ENCODE results near the gene CHURC1. TPM values are rescaled to one million over a fixed set of nuclear protein-coding genes. Genes with fewer than 3 reads are reported as not detected.

The CHURC1 gene
- total RNA-seq, 2 experiments from 2014 or later, result 67.6 to 89.7 TPM

GRCh38 chr14:64937171-64937820 is 23.0 kb downstream of the CHURC1 start:
- Mint-ChIP-seq H3K9me3 (no peaks in the 10 kb centered on the region), H3K4me3 (no peak overlapping the region), H3K4me1 (peaks cover 24% of the 10 kb centered on the region), H3K36me3 (peaks cover 40% of the 10 kb centered on the region), H3K27ac (no peak overlapping the region), H3K27me3 (no peaks in the 10 kb centered on the region)
- ATAC-seq (ENCODE audit: low read depth) (no peak), DNase-seq (no peak)
- POLR2A ChIA-PET, result interaction anchor here (0.7 kb wide), 1 partner anchor 22 kb away, joined by 3 read pairs; no protein-coding TSS in a partner anchor

DNA sequence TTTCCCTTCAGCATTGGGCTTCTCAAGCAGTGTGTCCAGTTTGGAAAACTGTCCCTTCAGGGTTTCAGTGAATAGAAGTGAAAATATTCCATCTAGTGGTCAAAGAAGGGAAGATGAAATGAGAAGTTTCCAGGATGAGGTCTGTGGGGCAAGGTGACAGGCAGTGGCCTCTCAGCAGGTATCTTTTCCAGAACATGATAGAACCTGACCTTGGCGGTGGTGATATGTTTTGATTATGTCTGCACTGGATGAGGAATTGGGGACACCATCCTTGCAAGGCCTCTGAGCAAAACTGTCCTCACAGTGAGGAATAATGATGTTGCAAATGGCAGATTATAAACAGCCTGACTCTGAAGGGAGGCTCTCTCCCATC is 23.6 kb downstream of the CHURC1 start:
- Mint-ChIP-seq H3K4me3 (no peak overlapping the region), H3K27me3 (no peaks in the 10 kb centered on the region), H3K4me1 (peaks cover 27% of the 10 kb centered on the region), H3K27ac (peak overlapping the region; percentile 17), H3K9me3 (no peaks in the 10 kb centered on the region), H3K36me3 (peaks cover 36% of the 10 kb centered on the region)
- POLR2A ChIA-PET, result no interaction called here
- ATAC-seq (ENCODE audit: low read depth), result no peak
- DNase-seq, result no peak

DNA sequence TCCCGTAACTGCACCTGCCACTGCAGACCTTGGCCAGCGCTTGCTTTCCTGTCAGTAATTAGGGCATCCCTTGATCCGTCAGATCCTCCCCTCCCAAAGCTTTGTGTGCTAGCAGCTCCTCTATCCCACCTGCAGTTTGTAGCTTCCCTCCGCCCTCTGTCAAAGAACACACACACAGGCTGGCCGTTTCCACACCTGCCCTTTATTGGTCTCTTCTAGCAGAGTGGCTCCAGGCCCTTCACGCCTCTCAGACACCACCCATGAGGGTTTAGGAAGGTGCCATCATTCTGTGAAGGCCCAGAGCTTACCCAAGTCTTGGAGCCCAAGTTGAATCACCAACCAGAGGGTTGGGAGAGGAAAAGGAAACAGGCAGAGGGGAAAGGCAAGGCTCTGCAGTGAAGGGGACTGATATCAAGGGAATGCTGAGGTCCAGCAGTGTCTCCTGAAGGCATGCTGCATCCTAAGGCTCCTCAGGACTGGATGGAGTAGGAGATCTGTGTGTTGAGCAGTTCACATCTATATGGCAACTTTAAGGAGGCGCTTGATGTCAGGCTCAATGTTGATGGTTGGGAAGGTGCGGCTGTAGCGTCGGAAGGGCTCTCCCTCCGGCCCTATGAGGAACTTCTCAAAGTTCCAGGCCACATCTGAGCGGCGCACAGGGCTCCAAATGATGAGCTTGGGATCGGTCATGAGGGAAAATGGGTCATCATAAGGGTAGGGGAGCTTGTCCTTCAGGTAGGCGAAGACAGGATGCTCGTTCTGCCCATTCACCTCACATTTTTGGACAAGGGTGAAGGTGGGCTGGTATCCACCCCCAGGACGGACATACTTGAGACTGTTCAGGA is 24.9 kb downstream of the CHURC1 start:
- no peak for DNase-seq
- H3K4me3 Mint-ChIP-seq, result no peak overlapping the region
- no peak for ATAC-seq (ENCODE audit: low read depth)
- peaks cover 40% of the 10 kb centered on the region for H3K4me1 Mint-ChIP-seq
- no peaks in the 10 kb centered on the region for H3K9me3 Mint-ChIP-seq
- H3K36me3 Mint-ChIP-seq, result peaks cover 34% of the 10 kb centered on the region
- POLR2A ChIA-PET, result interaction anchor here (0.9 to 1.2 kb wide), 2 partner anchors 11 to 25 kb away, joined by 4 to 5 read pairs; partner anchors contain the start of gene CHURC1
- H3K27ac Mint-ChIP-seq, result peak overlapping the region; percentile 1
- no peaks in the 10 kb centered on the region for H3K27me3 Mint-ChIP-seq

DNA sequence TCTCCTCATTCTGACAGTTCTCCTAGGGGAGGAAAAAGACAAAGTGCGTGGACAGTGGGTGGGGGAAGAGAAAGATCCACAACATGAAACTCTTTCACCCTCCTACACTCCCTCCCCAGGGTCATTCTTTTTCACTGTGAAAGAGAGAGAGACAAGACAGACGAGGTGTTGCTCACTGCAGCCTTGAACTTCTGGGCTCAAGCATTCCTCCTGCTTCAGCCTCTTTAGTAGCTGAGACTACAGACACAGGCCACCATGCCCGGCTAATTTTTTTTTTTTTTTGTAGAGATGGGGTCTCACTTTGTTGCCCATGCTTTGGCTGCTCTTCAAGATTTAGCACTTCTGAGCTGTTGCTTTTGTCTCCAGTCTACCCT is 25.5 kb downstream of the CHURC1 start:
- H3K27ac Mint-ChIP-seq, result no peak overlapping the region
- peaks cover 41% of the 10 kb centered on the region for H3K4me1 Mint-ChIP-seq
- peaks cover 32% of the 10 kb centered on the region for H3K36me3 Mint-ChIP-seq
- H3K9me3 Mint-ChIP-seq, result no peaks in the 10 kb centered on the region
- POLR2A ChIA-PET, result no interaction called here
- ATAC-seq (ENCODE audit: low read depth), result no peak
- H3K27me3 Mint-ChIP-seq, result no peaks in the 10 kb centered on the region
- DNase-seq, result no peak
- H3K4me3 Mint-ChIP-seq, result no peak overlapping the region

DNA sequence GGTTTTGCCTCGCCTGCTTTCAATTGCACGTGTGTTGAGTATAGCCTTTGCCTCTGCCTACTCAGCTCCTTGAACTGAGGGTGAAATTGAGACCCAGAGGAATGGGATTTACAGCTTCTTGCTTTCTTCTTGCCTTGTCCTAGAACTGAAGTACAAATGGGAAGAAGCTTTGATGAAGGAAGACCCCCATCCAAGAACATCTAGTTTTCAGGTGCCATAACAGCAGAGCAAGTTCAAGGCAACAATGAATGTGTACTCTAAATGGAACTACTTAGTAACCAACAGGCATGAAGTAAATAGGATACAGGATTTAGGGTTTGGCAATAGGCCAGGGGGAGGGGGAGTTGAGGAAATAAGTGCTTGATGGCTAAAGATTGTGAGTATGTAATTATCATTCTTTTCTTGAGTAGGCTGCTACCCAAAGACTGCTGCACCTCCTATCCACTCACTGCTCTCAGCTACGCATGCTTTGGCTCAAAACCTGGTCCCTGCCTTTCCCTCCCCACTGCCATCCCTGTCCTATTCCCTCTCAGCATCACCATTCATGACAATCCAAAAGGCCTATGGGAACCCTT is 26.2 kb downstream of the CHURC1 start:
- Mint-ChIP-seq H3K9me3 (no peaks in the 10 kb centered on the region), H3K4me3 (no peak overlapping the region), H3K36me3 (peaks cover 32% of the 10 kb centered on the region), H3K4me1 (peaks cover 38% of the 10 kb centered on the region), H3K27me3 (no peaks in the 10 kb centered on the region), H3K27ac (peak overlapping the region; percentile 52)
- ATAC-seq (ENCODE audit: low read depth) (no peak), DNase-seq (no peak)
- POLR2A ChIA-PET, result no interaction called here

- POLR2A ChIA-PET, result interaction anchor here (0.7 kb wide), 1 partner anchor 15 kb away, joined by 3 read pairs; no protein-coding TSS in a partner anchor
- H3K4me1 Mint-ChIP-seq, result peaks cover 39% of the 10 kb centered on the region
- DNase-seq, result no peak
- H3K4me3 Mint-ChIP-seq, result no peak within 1 kb of the TSS
- peak within 1 kb of the TSS; percentile 50 for H3K27ac Mint-ChIP-seq
- H3K27me3 Mint-ChIP-seq, result no peaks in the 10 kb centered on the region
- H3K36me3 Mint-ChIP-seq, result peaks cover 34% of the 10 kb centered on the region
- no peak for ATAC-seq (ENCODE audit: low read depth)
- H3K9me3 Mint-ChIP-seq, result no peaks in the 10 kb centered on the region
These were observed 28.4 kb downstream of the CHURC1 start, which contains the start of gene GPX2 for GRCh38 chr14:64942531-64943111. TSS of gene GPX2 (minus strand) at chr14:64942745. CDS start at chr14:64942726, 19 bp downstream.

GRCh38 chr14:64943556-64943955 is 29.3 kb downstream of the CHURC1 start:
- peaks cover 30% of the 10 kb centered on the region for H3K36me3 Mint-ChIP-seq

GRCh38 chr14:64944041-64944440 is 29.8 kb downstream of the CHURC1 start:
- ATAC-seq (ENCODE audit: low read depth) (no peak), DNase-seq (no peak)
- peaks cover 34% of the 10 kb centered on the region for H3K4me1 Mint-ChIP-seq
- peaks cover 25% of the 10 kb centered on the region for H3K36me3 Mint-ChIP-seq
- no peak overlapping the region for H3K4me3 Mint-ChIP-seq
- no peak overlapping the region for H3K27ac Mint-ChIP-seq
- POLR2A ChIA-PET, result interaction anchor here (1.4 kb wide), 1 partner anchor 27 kb away, joined by 3 read pairs; no protein-coding TSS in a partner anchor
- no peaks in the 10 kb centered on the region for H3K9me3 Mint-ChIP-seq
- no peaks in the 10 kb centered on the region for H3K27me3 Mint-ChIP-seq

More at GRCh38 chr14:64943556-64943955, 29.3 kb downstream of the CHURC1 start:
- ATAC-seq (ENCODE audit: low read depth), result no peak
- no peak for DNase-seq
- H3K27me3 Mint-ChIP-seq, result no peaks in the 10 kb centered on the region
- H3K27ac Mint-ChIP-seq, result peak overlapping the region; percentile 50
- H3K9me3 Mint-ChIP-seq, result no peaks in the 10 kb centered on the region
- POLR2A ChIA-PET, result interaction anchor here (1.4 kb wide), 1 partner anchor 27 kb away, joined by 3 read pairs; no protein-coding TSS in a partner anchor
- no peak overlapping the region for H3K4me3 Mint-ChIP-seq
- peaks cover 34% of the 10 kb centered on the region for H3K4me1 Mint-ChIP-seq

DNA sequence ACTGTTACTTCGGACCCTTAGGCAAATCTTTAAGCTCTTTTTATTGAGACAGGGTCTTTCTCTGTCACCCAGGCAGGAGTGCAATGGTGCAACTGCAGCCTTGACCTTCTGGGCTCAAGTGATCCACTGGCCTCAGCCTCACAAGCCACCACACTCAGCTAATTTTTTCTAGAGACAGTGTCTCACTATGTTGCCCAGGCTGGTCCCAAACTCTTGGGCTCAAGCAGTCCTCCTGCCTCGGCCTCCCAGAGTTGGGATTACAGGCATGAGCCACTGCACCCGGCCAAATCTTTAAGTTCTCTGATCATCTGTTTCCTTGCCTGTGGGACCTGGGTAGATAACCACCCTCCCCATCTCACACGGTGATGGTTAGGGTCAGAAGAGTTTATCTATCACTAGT is 30.6 kb downstream of the CHURC1 start:
- Mint-ChIP-seq H3K27me3 (no peaks in the 10 kb centered on the region), H3K4me3 (no peak overlapping the region), H3K27ac (no peak overlapping the region), H3K4me1 (peaks cover 33% of the 10 kb centered on the region), H3K36me3 (peaks cover 27% of the 10 kb centered on the region), H3K9me3 (no peaks in the 10 kb centered on the region)
- POLR2A ChIA-PET, result no interaction called here
- ATAC-seq (ENCODE audit: low read depth), result no peak
- no peak for DNase-seq

- H3K27me3 Mint-ChIP-seq, result no peaks in the 10 kb centered on the region
- ATAC-seq (ENCODE audit: low read depth) (no peak), DNase-seq (no peak)
- no peak overlapping the region for H3K27ac Mint-ChIP-seq
- H3K4me1 Mint-ChIP-seq, result peaks cover 31% of the 10 kb centered on the region
- POLR2A ChIA-PET, result no interaction called here
- H3K9me3 Mint-ChIP-seq, result no peaks in the 10 kb centered on the region
- peaks cover 24% of the 10 kb centered on the region for H3K36me3 Mint-ChIP-seq
- H3K4me3 Mint-ChIP-seq, result no peak overlapping the region
These were observed 31.4 kb downstream of the CHURC1 start for GRCh38 chr14:64945431-64946178.

DNA sequence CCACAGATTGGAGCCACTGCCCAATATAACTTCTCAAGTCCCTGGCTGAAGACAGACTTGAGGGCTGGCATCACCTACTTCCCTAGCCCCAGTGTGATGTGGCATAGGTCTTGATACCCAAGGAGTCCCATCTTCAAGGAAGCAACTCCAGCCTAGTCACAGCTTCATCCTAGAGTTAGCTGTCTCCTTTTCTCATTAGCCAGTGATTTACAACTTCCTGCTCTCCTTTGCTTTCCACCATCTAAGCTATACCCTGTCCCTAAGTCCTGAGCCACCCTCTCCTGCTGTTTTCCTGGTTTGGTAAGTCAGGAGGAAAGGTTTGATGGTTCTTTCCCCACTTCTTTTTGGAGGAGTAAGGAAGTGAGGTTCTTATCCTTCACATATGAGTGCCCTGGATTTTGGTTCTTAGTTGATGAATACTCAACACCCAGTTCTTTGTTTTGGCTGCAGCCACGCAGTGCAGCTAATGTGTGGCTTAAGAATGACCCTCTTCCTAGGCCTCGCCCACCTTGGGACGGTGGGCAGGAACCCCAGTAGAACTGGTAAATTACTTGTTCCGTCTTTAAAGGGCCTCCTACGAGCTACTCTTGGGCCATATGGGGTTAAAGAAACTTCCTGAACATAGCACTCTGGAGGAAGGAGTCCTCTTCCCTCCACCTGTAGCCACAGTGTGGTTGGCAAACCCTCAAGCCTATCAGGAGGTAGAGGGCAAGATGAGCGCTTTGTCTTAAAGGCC is 32.2 kb downstream of the CHURC1 start:
- H3K9me3 Mint-ChIP-seq, result no peaks in the 10 kb centered on the region
- DNase-seq (no peak), ATAC-seq (ENCODE audit: low read depth) (no peak)
- peaks cover 31% of the 10 kb centered on the region for H3K4me1 Mint-ChIP-seq
- POLR2A ChIA-PET, result no interaction called here
- H3K27me3 Mint-ChIP-seq, result no peaks in the 10 kb centered on the region
- H3K36me3 Mint-ChIP-seq, result peaks cover 24% of the 10 kb centered on the region
- H3K27ac Mint-ChIP-seq, result no peak overlapping the region
- no peak overlapping the region for H3K4me3 Mint-ChIP-seq

Measured in activated naive CD8-positive, alpha-beta T cell treated with anti-CD3 and anti-CD28 coated beads, Interleukin-2, amount 10 ng/mL, durations not matched to agents 7 days and 5 days (primary cell).